Suppressor macrophage treated with lipopolysaccharide for 1 hour (primary cell): ENCODE measurements around the gene TTC31.
"Not testable (repeated sequence)": the region's sequence is repeated elsewhere in the genome, so short reads cannot be mapped to it uniquely, and the experiment has no call there.

Experiments
- DNase-seq, 3 donors: peaks; one replicate each; pipeline ENCODE4 v3.0.0-alpha.2; 2020 to 2022

Gene TTC31

DNA sequence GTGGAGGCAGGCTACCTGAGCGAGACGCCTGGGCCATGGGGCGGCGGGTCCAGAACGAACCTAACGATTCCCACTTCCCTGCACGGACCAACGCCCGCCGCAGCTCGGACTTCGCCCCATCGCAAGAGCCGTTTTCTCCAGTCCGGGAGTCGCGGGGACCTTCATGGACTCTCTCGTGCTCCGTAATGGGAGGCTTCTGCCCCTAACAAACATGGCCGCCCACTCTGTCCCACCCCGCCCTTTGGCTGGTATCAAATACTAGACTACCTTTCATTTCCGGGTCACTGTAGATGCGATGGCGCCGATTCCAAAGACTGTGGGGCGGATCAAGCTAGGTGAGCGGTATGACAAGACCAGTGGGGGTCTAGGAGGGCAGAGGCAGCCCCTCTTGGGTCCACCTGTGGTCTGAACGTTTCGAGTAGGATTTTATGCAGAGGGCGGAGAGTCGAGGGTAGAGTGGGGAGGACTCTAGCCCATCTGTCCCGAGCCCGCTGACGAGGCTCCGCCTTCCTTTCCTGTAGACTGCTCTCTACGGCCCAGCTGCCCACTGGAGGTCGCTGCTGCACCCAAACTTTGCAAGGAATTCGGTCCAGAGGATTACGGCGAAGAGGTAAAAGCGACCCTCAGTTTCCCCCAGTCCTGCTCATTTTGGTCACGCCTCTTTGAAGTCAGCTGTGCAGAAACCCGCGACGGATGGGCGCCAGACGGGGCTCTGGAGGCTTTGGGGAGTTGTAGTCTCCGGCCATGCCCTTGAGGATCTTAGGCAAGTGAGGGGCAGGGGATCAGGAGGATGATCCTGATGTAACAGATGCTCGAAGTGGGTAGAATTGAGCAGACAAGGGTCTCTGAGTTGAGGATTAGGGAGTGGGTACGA lies at the start of gene TTC31, which contains the start of gene CCDC142:
TTC31 (plus strand) TSS at position 281 of the 874 bp plus-strand sequence; CDS start at position 296, 15 bp downstream.
CCDC142 (minus strand) TSS at position 198 of the 874 bp plus-strand sequence; CDS start at position 37, 161 bp downstream.
- DNase-seq: peak; percentile 96 to 97 (median 97)

DNA sequence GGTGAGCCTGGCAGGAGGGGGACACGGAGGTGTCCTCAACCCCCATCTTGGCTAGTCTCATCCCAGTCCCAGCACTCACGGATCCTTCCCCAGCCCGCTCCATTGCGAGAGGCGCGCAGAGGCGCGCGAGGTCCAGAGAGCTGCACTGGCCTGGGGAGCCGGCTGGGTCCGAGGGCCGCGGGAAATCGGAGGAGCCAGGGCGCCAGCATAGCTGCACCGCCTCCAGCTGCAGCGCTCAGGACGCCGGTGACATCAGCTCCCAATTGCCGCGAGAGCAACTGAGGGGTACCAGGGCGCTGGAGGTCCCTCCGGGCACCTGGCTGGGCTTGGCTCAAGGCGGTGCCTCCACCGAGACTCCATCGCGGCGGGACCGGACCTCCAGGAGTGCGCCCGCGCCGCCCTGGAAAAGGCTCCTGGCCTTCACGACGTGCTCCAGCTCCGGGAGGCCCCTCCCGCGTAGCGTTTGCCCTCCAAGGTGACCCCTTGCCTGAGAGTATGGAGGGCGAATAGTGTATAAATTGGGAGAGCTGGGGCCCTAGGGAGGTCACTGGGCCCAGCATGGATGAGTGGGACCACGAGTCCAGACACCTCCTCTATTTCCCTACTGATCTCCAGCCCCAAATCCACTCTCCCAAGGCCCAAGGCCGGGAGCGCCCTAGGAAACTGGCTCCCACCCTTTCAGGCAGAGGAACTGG lies 46.6 kb upstream of the TTC31 start:
- no peak for DNase-seq

DNA sequence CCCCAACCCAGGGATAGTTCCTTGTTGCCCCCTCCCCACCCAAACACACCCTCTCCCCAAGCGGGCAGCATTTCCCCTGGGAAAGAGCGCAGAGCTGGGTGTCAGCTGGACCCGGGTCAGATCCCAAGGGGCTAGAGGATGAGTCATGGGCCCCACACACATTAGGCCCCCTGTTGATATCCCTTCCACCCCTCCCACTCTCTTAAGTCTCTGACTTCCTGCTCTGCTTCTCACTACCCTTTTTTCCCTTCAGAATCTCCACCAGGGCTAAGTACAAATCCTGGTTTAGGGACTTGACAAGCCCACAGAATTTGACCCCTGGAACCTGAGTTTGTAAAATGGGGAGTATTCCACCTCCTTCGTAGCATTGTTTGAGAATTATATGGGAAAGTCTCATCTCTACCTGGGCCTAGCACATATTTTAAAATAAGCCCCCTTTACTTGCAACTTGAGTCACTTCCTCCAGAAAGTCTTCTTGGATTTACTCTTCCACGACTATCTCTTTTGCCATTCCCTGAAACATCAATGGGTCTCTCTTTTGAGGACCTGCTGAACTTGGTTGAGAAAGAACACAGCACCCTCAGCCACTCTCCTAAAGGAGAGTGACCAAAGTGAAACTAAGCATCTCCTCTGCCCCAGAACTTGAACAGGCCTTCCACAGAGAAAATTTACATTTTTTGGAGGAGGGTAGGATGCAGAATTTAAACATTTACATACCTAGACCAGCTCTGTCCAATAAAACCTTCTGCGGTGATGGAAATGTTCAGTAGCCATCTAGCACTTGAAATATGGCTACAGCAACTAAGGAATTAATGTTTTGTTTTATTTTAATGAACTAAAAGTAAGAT lies 45.8 kb upstream of the TTC31 start:
- peak in 2 of 3 donors; percentile 28 to 29 for DNase-seq

DNA sequence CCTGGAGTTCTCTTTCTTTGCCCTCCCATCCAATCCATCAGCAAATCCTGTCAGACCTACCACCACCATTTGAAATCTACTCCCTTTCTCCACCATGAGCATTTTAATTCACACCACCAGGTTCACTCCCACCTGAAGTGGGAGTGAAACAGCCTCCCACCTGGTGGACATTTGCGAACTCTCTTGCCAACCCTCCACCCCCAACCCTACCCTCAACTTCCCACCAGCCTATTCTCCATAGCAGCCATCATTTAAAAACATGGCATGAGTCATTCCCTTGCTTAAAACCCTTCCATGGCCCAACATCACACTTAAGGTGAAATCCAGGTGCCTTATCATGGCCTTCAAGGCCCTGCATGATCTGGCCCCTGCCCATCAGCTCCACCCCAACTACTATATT lies 44.6 kb upstream of the TTC31 start:
- DNase-seq: no peak

GRCh38 chr2:74439373-74439772 lies 43.5 kb upstream of the TTC31 start:
- no peak for DNase-seq

GRCh38 chr2:74439803-74440377 lies 43.0 kb upstream of the TTC31 start:
- no peak for DNase-seq

GRCh38 chr2:74440378-74441169 lies 42.3 kb upstream of the TTC31 start:
- DNase-seq: peak; percentile 76 to 91 (median 81)

GRCh38 chr2:74441170-74441689 lies 41.7 kb upstream of the TTC31 start:
- peak in 1 of 3 donors; percentile 43 for DNase-seq

DNA sequence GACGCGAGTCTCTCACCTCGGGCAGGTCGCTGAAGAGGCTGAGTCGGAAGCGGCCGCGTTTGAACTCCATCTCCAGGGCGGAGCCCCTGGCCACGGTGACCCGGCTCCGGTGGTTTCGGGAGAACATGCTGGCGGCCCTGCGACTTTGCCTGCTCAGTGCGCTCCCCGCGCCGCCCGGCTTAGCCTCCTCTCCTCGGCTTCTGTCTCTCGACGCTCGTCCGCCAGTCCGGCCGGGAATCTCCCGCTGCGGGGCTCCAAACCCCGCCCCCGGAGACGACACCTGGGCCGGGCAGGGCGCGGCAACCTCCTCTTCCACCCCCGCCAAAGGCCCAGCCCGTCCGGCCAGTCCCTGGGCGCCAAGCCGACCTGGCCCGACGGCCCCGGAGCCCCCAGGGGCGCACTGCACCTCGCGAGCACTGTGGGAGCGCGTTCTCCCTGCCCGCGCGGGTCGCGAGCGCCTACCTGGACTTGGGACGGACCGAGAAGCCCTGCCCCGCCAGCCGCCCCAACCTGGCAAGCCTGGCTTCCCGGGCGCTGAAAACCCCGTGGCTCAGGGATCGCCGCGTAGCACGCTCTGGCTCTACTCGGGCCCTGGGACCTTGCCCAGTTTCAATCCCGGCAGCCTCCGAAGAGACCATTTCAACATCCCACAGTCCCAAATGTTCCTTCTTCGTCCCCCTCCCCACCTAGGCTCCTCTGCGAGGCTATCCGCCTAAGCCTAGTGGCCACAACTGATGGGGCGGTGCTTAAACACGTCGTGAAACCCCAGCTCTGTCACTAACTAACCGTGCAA lies 41.0 kb upstream of the TTC31 start, which contains the start of gene RTKN:
RTKN (minus strand) TSS at position 248 of the 793 bp plus-strand sequence; CDS start at position 127, 121 bp downstream.
- DNase-seq: no peak

DNA sequence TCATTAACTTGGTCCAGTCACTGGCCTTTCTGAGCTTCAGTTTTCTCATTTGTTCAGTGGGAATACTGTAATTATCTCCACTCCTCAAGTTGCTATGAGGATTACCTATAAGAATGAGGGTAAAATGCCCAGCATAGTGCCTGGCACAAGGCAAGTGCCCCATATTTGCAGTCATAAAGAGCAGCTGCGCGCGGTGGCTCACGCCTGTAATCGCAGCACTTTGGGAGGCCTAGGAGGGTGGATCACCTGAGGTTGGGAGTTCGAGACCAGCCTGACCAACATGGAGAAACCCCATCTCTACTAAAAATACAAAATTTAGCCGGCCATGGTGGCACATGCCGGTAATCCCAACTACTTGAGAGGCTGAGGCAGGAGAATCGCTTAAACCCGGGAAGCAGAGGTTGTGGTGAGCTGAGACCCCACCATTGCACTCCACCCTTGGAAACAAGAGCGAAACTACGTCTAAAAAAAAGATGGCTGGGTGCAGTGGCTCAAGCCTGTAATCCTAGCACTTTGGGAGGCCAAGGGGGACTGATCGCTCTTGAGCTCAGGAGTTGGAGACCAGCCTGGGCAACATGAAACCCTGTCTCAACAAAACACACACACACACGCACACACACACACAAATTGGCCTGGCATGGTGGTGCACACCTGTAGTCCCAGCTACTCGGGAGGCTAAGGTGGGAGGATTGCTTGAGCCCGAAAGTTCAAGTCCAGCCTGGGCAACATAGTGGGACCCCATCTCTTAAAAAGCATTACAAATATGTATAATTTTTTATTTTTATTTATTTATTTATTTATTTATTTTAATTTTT lies 40.2 kb upstream of the TTC31 start:
- DNase-seq: not testable (repeated sequence)

GRCh38 chr2:74444498-74445318 lies 38.2 kb upstream of the TTC31 start:
- DNase-seq: no peak

DNA sequence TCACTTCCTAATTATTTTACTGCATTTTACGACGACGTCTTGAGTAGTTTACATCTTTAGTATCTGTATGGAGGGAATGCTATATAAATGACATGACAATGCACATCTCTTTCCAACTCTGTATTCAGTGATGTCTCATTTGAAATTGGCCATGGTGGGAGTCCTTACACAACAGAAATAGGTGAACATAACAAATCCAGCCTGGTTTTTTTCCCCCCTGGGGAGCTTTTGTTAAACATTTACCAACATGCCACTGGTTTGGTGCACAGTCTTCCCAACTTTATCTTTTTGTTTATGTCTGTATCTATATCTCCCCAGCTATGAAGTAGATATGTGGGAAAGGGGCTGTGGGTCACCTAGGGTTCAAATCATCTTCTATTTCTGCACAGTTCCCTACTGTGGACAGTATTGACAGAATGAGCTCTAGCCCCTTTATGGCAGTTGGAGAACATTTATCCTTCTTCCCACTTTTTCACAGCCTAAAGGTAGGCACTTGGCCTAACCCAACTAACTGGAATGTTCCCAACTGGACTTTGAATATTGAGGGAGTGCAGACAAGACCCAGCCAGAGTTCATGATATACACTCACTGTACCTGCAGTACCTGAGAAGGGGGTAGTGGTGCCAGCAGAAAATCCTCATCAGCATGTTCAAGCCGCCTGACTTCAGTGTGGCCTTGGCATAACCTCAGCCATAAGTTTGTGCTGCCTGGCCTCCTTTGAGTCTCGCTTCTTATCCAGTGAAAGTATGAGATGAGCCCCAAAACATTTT lies 35.5 kb upstream of the TTC31 start:
- DNase-seq: no peak

DNA sequence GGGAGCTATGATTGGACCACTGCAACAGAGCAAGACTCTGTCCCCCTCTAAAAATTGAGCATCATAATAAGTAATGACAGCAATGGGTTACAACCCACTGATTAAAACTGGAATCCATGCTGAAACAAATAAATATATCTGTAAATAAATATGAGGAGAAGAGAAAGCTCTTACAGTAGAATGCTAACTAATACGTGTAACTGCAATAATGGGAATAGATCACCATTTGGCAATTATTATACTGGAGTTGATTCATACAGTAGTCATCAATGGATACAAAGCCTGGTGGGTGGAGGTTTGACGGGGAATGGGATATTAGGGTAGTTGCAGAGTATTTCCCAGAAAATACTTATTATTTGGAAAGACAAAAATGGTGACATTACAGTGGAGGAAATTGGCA lies 34.1 kb upstream of the TTC31 start:
- DNase-seq: no peak

DNA sequence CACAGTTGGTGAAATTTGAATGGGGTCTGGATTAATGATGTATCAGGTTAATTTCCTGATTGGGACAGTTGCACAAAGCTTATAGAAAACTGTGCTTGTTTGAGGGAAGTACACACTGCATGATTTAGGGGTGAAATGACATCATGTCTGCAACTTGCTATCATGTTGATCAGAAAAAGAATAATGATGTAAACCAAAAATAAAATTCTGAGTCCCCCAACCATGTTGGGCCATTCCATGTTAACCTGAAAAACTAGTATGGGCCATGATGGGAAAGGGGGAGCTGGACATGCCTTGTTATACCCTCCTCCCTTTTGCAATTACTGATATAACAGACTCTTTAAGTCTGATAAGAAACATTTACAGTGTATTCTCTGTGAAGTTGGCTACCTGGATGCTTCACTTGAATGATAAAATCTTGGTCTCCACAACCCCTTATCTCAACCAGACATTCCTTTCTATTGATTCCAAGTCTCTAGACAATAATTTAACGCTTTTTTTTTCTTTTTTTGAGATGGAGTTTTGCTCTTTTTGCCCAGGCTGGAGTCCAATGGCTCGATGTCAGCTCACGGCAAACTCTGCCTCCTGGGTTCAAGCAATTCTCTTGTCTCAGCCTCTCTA lies 32.2 kb upstream of the TTC31 start:
- no peak for DNase-seq

GRCh38 chr2:74454654-74455511 lies 28.0 kb upstream of the TTC31 start, which contains the start of gene INO80B:
Gene INO80B, plus strand, starts transcription at chr2:74455087. Its CDS starts 30 bp downstream, at chr2:74455117.
- peak; percentile 97 to 99 (median 99) for DNase-seq

DNA sequence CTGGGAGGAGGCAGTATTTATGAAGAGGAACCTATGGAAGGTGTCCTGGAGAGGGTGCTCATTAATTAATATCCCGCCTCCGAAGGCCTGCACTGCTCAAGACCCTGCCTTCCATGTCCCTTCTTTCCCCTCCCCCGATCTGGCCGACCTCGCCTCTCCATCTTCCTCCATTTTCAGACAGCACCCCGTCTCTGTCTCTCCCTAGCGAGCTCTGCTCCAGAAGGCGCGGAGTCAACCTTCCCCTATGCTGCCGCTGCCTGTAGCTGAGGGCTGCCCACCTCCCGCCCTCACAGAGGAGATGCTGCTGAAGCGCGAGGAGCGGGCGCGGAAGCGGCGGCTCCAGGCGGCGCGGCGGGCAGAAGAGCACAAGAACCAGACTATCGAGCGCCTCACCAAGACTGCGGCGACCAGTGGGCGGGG lies 25.7 kb upstream of the TTC31 start:
- no peak for DNase-seq
